ENCODE data around the gene ELN. TPM values are rescaled to one million over a fixed set of nuclear protein-coding genes. Genes with fewer than 3 reads are reported as not detected.

ELN gene
- total and polyA plus RNA-seq, 9 of the 15 experiments (the other 6 are each of a cell fraction or from before 2014, with no cell fraction given) = 0.20 TPM; not detected in 8

DNA sequence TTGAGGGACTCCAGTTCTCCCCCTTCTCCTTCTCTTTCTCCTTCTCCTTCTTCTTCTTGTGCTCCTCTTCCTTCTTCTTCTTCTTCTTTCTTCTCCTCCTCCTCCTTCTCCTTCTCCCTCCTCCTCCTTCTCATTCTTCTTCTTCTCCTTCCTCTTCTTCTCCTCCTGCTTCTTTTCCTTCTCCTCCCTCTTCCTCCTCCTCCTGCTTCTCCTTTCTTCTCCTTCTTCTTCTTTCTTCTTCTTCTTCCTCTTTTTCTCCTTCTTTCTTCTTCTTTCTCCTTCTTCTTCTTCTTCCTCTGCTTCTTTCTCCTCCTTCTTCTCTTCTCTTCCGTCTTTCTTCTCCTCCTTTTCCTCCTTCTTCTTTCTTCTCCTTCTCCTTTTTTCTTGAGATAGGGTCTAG, 30.0 kb downstream of the ELN start (continued):
- TF ChIP-seq, protein P1, sequence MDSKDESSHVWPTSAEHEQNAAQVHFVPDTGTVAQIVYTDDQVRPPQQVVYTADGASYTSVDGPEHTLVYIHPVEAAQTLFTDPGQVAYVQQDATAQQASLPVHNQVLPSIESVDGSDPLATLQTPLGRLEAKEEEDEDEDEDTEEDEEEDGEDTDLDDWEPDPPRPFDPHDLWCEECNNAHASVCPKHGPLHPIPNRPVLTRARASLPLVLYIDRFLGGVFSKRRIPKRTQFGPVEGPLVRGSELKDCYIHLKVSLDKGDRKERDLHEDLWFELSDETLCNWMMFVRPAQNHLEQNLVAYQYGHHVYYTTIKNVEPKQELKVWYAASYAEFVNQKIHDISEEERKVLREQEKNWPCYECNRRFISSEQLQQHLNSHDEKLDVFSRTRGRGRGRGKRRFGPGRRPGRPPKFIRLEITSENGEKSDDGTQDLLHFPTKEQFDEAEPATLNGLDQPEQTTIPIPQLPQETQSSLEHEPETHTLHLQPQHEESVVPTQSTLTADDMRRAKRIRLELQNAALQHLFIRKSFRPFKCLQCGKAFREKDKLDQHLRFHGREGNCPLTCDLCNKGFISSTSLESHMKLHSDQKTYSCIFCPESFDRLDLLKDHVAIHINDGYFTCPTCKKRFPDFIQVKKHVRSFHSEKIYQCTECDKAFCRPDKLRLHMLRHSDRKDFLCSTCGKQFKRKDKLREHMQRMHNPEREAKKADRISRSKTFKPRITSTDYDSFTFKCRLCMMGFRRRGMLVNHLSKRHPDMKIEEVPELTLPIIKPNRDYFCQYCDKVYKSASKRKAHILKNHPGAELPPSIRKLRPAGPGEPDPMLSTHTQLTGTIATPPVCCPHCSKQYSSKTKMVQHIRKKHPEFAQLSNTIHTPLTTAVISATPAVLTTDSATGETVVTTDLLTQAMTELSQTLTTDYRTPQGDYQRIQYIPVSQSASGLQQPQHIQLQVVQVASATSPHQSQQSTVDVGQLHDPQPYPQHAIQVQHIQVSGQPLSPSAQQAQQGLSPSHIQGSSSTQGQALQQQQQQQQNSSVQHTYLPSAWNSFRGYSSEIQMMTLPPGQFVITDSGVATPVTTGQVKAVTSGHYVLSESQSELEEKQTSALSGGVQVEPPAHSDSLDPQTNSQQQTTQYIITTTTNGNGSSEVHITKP (IDR thresholded peaks at IDR 0.05; ENCODE audit: partially characterized antibody) = no peak
- TF ChIP-seq, protein P2, sequence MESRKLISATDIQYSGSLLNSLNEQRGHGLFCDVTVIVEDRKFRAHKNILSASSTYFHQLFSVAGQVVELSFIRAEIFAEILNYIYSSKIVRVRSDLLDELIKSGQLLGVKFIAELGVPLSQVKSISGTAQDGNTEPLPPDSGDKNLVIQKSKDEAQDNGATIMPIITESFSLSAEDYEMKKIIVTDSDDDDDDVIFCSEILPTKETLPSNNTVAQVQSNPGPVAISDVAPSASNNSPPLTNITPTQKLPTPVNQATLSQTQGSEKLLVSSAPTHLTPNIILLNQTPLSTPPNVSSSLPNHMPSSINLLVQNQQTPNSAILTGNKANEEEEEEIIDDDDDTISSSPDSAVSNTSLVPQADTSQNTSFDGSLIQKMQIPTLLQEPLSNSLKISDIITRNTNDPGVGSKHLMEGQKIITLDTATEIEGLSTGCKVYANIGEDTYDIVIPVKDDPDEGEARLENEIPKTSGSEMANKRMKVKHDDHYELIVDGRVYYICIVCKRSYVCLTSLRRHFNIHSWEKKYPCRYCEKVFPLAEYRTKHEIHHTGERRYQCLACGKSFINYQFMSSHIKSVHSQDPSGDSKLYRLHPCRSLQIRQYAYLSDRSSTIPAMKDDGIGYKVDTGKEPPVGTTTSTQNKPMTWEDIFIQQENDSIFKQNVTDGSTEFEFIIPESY (CRISPR knock-in tag; IDR thresholded peaks at IDR 0.05) = no peak
- TF ChIP-seq MAFK (IDR thresholded peaks at IDR 0.05; ENCODE audit: low read length) (no peak), PHB2 (IDR thresholded peaks at IDR 0.05; ENCODE audit: low read depth) (no peak), PYGO2 (tag; IDR thresholded peaks at IDR 0.05) (no peak), MCM2 (IDR thresholded peaks at IDR 0.05; ENCODE audit: low read depth) (no peak), PHB (CRISPR knock-in tag; IDR thresholded peaks at IDR 0.05) (no peak), CREB1 (IDR thresholded peaks at IDR 0.05) (no peak), CREB1 (CRISPR knock-in tag; IDR thresholded peaks at IDR 0.05) (no peak), CBFB (CRISPR knock-in tag; IDR thresholded peaks at IDR 0.05) (no peak), ZNF444 (CRISPR knock-in tag; IDR thresholded peaks at IDR 0.05) (no peak), THRAP3 (IDR thresholded peaks at IDR 0.05; ENCODE audit: borderline replicate concordance) (0 out of 2 replicates have a peak, but pooled peaks have one; percentile 41), SOX6 (IDR thresholded peaks at IDR 0.05) (no peak), NFRKB (IDR thresholded peaks at IDR 0.05; ENCODE audit: low read depth) (no peak), ZNF146 (CRISPR knock-in tag; IDR thresholded peaks at IDR 0.05; ENCODE audit: unreplicated experiment) (no peak), MIER1 (IDR thresholded peaks at IDR 0.05; ENCODE audit: low read depth) (no peak), LARP7 (IDR thresholded peaks at IDR 0.05) (0 out of 2 replicates have a peak, but pooled peaks have one; percentile 38), ZNF507 (tag; conservative IDR thresholded peaks at IDR 0.05) (no peak), NFE2 (IDR thresholded peaks at IDR 0.05; ENCODE audit: low read depth) (no peak), NEUROD1 (IDR thresholded peaks at IDR 0.05; ENCODE audit: borderline replicate concordance, low read depth, low read length, partially characterized antibody) (no peak), EHMT2 (IDR thresholded peaks at IDR 0.05) (0 out of 2 replicates have a peak, but pooled peaks have one; percentile 29), ZFX (CRISPR knock-in tag; IDR thresholded peaks at IDR 0.05) (no peak)
- TF ChIP-seq, protein P3, sequence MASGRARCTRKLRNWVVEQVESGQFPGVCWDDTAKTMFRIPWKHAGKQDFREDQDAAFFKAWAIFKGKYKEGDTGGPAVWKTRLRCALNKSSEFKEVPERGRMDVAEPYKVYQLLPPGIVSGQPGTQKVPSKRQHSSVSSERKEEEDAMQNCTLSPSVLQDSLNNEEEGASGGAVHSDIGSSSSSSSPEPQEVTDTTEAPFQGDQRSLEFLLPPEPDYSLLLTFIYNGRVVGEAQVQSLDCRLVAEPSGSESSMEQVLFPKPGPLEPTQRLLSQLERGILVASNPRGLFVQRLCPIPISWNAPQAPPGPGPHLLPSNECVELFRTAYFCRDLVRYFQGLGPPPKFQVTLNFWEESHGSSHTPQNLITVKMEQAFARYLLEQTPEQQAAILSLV (tag; IDR thresholded peaks at IDR 0.05) = 0 out of 2 replicates have a peak, but pooled peaks have one; percentile 21
- TF ChIP-seq, protein P4, sequence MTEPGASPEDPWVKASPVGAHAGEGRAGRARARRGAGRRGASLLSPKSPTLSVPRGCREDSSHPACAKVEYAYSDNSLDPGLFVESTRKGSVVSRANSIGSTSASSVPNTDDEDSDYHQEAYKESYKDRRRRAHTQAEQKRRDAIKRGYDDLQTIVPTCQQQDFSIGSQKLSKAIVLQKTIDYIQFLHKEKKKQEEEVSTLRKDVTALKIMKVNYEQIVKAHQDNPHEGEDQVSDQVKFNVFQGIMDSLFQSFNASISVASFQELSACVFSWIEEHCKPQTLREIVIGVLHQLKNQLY (CRISPR knock-in tag; conservative IDR thresholded peaks at IDR 0.05) = no peak
